Suprapubic skin (tissue), 4 donors: Measurements from ENCODE around the gene LRRC27. TPM values are rescaled to one million over a fixed set of nuclear protein-coding genes. Genes with fewer than 3 reads are reported as not detected.

ENCODE experiments used
- DNase-seq, 2 donors: peaks; one replicate each; pipeline ENCODE4 v3.0.0-alpha.2; 2019; ENCODE audit warnings: low spot score in 2 of 2
- H3K27ac ChIP-seq: fragments of 200-600 bp; sonication (generic); one replicate; pipeline ENCODE4 v1.5.1; 2019
- H3K27me3 ChIP-seq: fragments of 200-600 bp; sonication (generic); one replicate; pipeline ENCODE4 v1.5.1; 2019
- H3K36me3 ChIP-seq: fragments of 200-600 bp; sonication (generic); one replicate; pipeline ENCODE4 v1.5.1; 2019
- H3K4me1 ChIP-seq: fragments of 200-600 bp; sonication (generic); one replicate; pipeline ENCODE4 v1.5.1; 2019
- H3K4me3 ChIP-seq: fragments of 200-600 bp; sonication (generic); one replicate; pipeline ENCODE4 v1.5.1; 2019; ENCODE audit warnings: mild to moderate bottlenecking
- H3K9me3 ChIP-seq: fragments of 200-600 bp; sonication (generic); one replicate; pipeline ENCODE4 v1.5.1; 2019
- EP300 ChIP-seq: sonication (generic); formaldehyde crosslinking; IDR thresholded peaks from one replicate; pipeline ENCODE4 v1.6.1; 2017; ENCODE audit warnings: antibody characterized with exemption
- POLR2A ChIP-seq, 2 donors: fragments of 450-650 bp; IDR thresholded peaks; one replicate each; pipeline ENCODE4 v1.6.1; 2017; ENCODE audit warnings: antibody characterized with exemption in 2 of 2, mild to moderate bottlenecking in 2 of 2, moderate library complexity in 2 of 2
- POLR2AphosphoS5 ChIP-seq, 3 donors: sonication (generic); formaldehyde crosslinking; IDR thresholded peaks; one replicate each; pipeline ENCODE4 v1.6.1; 2017; ENCODE audit warnings: antibody characterized with exemption in 3 of 3
- WGBS: methylation state at CpG from one replicate; pipeline ENCODE4 v1.1.5; 2018; 5-methylcytosine and 5-hydroxymethylcytosine counted together
- total RNA-seq, 4 donors: library from RNA; depleted of rRNA; stranded (reverse); fragments of >200 nt; gene quantifications; one replicate each; pipeline ENCODE4 v1.1.0, GENCODE V29; 2016
- TF ChIP-seq, protein P1 (sequence below), 2 donors: fragments of 200-600 bp in 1 of 2; fragments of 450-650 bp in 1 of 2; sonication (generic) in 1 of 2; IDR thresholded peaks; one replicate each; pipeline ENCODE4 v1.5.1; 2016 to 2019; ENCODE audit warnings: antibody characterized with exemption in 2 of 2, mild to moderate bottlenecking in 1 of 2, moderate library complexity in 1 of 2

Gene LRRC27
- total RNA-seq, 4 donors from 2014 or later = 6.6 to 13.1 (median 7.1) TPM

GRCh38 chr10:132399117-132400035 lies 67.4 kb downstream of the LRRC27 start:
- DNase-seq = no peak
- Histone ChIP-seq H3K4me1 (peaks cover 76% of the 10 kb centered on the region), H3K4me3 (no peak overlapping the region), H3K27me3 (no peaks in the 10 kb centered on the region), H3K27ac (peak overlapping the region; percentile 98), H3K9me3 (no peaks in the 10 kb centered on the region), H3K36me3 (no peaks in the 10 kb centered on the region)
- TF ChIP-seq, protein P1, sequence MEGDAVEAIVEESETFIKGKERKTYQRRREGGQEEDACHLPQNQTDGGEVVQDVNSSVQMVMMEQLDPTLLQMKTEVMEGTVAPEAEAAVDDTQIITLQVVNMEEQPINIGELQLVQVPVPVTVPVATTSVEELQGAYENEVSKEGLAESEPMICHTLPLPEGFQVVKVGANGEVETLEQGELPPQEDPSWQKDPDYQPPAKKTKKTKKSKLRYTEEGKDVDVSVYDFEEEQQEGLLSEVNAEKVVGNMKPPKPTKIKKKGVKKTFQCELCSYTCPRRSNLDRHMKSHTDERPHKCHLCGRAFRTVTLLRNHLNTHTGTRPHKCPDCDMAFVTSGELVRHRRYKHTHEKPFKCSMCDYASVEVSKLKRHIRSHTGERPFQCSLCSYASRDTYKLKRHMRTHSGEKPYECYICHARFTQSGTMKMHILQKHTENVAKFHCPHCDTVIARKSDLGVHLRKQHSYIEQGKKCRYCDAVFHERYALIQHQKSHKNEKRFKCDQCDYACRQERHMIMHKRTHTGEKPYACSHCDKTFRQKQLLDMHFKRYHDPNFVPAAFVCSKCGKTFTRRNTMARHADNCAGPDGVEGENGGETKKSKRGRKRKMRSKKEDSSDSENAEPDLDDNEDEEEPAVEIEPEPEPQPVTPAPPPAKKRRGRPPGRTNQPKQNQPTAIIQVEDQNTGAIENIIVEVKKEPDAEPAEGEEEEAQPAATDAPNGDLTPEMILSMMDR (IDR thresholded peaks at IDR 0.05) = no peak
- TF ChIP-seq POLR2A (IDR thresholded peaks at IDR 0.05) (no peak), EP300 (no peak), POLR2AphosphoS5 (IDR thresholded peaks at IDR 0.05) (no peak)
- 73% methylated on average over 13 of the region's 27 CpGs for WGBS

- Histone ChIP-seq H3K4me1 (peaks cover 79% of the 10 kb centered on the region), H3K27me3 (no peaks in the 10 kb centered on the region), H3K9me3 (no peaks in the 10 kb centered on the region), H3K36me3 (peaks cover 6% of the 10 kb centered on the region), H3K27ac (peak overlapping the region; percentile 35), H3K4me3 (no peak overlapping the region)
- TF ChIP-seq POLR2A (IDR thresholded peaks at IDR 0.05) (no peak), POLR2AphosphoS5 (IDR thresholded peaks at IDR 0.05) (no peak), EP300 (no peak)
- TF ChIP-seq, protein P1 (IDR thresholded peaks at IDR 0.05) = no peak
- 88% methylated on average over 8 of the region's 9 CpGs for WGBS
- no peak for DNase-seq
Observed at GRCh38 chr10:132400041-132400546, 68.1 kb downstream of the LRRC27 start.

DNA sequence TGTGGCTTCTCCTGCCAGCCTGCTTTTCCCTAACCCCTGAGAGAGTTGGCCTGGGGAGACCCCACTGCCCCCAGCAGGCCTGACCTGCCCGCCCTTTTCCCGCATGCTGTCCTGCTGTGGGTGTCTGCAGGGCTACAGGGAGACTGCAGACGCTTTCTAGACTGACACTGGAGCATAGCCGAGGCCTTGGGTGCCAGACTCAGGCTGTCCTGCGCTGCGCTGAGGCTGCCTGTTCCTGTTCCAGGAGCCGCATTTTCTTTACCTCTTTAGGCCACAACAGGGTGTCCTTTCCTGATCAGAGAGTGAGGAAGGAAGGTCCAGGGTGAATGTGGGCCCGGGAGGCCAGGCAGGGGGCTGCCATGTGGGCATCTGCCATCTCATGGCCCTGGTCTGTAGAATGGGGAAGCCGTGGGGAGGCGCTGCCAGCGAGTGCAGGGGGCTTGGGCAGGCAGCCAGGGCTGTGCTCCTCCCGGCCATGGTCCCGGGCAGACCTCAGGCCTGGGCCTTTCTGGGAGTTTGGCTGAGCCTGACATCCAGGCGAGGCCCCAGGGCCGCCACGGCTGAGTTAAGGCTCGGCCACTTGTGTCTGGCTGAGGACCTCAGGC lies 68.7 kb downstream of the LRRC27 start:
- peaks cover 73% of the 10 kb centered on the region for H3K4me1 ChIP-seq

DNA sequence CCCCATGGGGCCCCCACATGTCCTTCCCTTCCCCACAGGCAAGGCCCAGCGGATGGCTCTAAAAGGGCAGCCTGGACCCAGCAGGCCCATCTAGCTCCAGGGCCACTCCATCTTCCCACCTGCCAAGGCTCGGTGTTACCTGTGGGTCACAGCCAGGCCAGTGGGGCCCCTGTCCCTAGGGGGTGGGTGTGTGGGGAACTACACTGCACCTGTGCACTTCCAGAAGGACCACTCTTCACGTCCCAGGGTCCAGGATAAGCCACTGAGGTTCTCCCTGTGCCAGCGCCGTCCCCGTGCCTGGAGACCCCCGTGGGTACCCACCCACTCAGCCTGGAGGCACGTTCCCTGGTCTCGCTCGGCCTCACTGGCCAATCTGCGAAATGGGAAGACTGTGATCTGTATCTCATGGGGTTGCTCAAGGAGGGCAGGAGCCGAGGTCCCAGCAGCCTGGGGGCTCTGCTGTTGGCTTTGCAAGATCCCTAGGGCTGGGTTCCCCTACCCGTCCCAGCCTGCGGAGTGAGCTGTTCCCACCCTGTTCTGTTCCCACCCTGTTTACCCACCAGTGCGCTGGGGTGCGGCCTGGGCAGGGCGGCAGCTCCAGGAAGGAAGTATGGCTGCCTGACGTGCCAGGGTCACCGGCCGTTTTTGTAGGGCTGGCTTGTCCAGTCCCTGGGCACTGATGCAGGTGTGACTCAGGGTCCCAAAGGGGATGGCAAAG lies 69.6 kb downstream of the LRRC27 start:
- Histone ChIP-seq H3K27me3 (no peaks in the 10 kb centered on the region), H3K4me1 (peaks cover 66% of the 10 kb centered on the region), H3K27ac (peak overlapping the region; percentile 35), H3K4me3 (no peak overlapping the region), H3K9me3 (no peaks in the 10 kb centered on the region), H3K36me3 (peaks cover 21% of the 10 kb centered on the region)
- no peak for DNase-seq
- 100% methylated on average over 1 of the region's 20 CpGs for WGBS
- TF ChIP-seq, protein P1 (IDR thresholded peaks at IDR 0.05) = no peak
- TF ChIP-seq EP300 (no peak), POLR2A (IDR thresholded peaks at IDR 0.05) (no peak), POLR2AphosphoS5 (IDR thresholded peaks at IDR 0.05) (no peak)

More for the DNA sequence above, 68.7 kb downstream of the LRRC27 start:
- no peak for DNase-seq
- H3K36me3 ChIP-seq = peaks cover 12% of the 10 kb centered on the region
- H3K27me3 ChIP-seq = no peaks in the 10 kb centered on the region
- TF ChIP-seq POLR2A (IDR thresholded peaks at IDR 0.05) (no peak), POLR2AphosphoS5 (IDR thresholded peaks at IDR 0.05) (no peak), EP300 (no peak)
- TF ChIP-seq, protein P1 (IDR thresholded peaks at IDR 0.05) = no peak
- H3K27ac ChIP-seq = peak overlapping the region; percentile 35
- WGBS = 63% methylated on average over 12 of the region's 17 CpGs
- H3K9me3 ChIP-seq = no peaks in the 10 kb centered on the region
- H3K4me3 ChIP-seq = no peak overlapping the region
